NCI-H2081 treated with DMSO at 0.1 percent for 48 hours (cell line): Measurements from ENCODE around the gene ATAD1.
"Not testable (repeated sequence)": the region's sequence is repeated elsewhere in the genome, so short reads cannot be mapped to it uniquely, and the experiment has no call there.

ENCODE experiments used
- DNase-seq: peaks from one replicate; lab custom pipeline; 2025; lab: John Stamatoyannopoulos, UW

The ATAD1 gene

DNA sequence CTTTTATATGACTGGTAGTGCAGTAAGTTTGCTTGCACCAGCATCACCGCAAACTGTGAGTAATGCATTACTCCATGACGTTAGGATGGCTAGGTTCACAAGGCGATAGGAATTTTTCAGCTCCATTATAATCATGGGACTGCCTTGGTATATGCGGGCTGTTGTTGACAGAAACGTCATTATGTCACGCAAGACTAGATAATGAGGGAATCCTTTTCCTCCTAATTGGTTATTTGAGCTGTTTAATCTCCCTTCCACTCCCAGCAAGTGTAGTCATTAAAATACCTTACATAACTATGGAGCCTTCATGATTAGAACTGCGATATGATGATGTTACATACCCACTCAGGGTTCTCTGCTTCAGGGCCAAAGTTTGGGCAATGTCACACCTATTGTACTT lies 28.0 kb upstream of the ATAD1 start:
- DNase-seq: no peak

GRCh38 chr10:87845624-87845998 lies 27.6 kb upstream of the ATAD1 start:
- no peak for DNase-seq

- DNase-seq: no peak
Observed at GRCh38 chr10:87844837-87845623, 27.0 kb upstream of the ATAD1 start.

- DNase-seq: no peak
Observed at GRCh38 chr10:87843714-87844113, 25.7 kb upstream of the ATAD1 start.

GRCh38 chr10:87842776-87843497 lies 24.9 kb upstream of the ATAD1 start:
- no peak for DNase-seq

DNA sequence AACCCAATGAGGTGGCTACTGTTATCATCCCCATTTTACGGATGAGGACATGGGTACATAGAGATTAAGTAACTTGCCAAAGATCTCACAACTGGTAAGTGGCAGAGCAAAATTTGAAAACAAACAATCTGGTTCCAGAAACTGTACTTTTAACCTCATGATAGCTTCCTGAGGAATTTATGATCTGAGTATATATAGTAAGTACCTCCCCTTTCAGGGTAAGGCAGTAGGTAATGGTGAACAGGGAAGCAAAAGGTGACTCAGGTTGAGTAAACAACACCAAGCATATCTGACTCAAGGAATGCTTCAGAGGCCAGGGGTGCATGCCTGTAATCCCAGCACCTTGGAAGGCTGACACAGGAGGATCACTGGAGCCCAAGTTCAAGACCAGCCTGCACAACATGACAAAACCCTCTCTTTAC lies 24.2 kb upstream of the ATAD1 start:
- no peak for DNase-seq

GRCh38 chr10:87841186-87841585 lies 23.2 kb upstream of the ATAD1 start:
- DNase-seq: no peak

GRCh38 chr10:87838650-87839049 lies 20.6 kb upstream of the ATAD1 start:
- no peak for DNase-seq

- DNase-seq: no peak
Observed at GRCh38 chr10:87837445-87837844, 19.4 kb upstream of the ATAD1 start.

- DNase-seq: no peak
Observed at GRCh38 chr10:87836098-87836497, 18.1 kb upstream of the ATAD1 start.

DNA sequence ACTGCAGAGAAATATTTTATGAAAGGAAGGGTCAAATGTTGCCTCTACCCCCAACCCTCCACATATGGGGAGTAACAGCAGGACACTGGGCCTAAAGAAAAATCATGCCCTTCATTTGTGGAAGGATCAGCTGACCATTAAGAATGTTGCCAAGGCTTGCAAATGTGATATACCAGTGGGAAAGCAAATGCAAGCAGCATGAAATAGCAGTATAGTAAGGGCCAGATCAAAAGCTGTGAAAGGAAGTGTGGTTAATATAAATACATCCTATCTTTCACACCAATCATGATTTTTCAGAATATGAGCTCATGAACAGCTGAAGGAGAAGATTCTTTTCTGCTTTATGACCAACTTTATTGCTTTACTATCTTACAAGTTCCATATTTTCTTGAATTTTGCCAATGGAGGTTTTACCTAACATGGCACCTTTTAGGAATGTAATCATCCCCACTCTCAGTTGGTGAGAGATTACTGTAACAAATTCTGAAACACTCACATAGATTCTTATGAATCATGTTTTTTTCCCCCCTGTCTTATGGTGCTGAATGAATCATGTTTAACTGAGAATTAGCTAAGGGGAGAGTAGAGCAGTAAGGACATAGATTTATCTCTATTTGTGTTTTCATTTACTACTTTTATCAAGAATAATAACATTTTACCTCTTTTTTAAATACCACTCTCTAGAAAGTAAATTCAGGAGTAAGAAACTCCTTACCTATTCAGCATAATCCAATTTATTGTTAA lies 12.1 kb upstream of the ATAD1 start:
- no peak for DNase-seq

DNA sequence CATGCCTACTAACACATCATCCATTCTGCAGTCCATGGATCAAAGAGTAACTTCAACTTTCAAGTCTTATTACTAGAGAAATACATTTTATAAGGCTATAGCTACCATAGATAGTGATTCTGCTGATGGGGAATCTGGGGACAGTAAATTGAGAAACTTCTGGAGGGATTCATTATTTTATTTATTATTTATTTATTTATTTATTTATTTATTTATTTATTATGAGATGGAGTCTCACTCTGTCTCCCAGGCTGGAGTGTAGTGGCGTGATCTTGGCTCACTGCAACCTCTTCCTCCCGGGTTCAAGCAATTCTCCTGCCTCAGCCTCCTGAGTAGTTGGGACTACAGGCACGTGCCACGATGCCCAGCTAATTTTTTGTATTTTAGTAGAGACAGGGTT lies 11.0 kb upstream of the ATAD1 start:
- not testable (repeated sequence) for DNase-seq

DNA sequence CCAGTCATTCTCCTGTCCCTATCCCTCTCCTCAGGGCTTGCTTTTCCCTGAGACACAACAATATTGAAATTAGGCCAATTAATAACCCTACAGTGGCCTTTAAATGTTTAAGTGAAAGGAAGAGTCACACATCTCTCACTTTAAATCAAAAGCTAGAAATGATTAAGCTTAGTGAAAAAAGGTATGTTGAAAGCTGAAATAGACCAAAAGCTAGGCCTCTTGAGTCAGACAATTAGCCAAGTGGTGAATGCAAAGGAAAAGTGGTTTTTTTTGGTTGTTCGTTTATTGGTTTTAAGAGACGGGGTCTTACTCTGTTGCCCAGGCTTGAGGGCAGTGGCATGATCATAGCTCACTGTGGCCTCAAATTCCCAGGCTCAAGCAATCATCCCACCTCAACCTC lies 9.7 kb upstream of the ATAD1 start:
- DNase-seq: no peak

DNA sequence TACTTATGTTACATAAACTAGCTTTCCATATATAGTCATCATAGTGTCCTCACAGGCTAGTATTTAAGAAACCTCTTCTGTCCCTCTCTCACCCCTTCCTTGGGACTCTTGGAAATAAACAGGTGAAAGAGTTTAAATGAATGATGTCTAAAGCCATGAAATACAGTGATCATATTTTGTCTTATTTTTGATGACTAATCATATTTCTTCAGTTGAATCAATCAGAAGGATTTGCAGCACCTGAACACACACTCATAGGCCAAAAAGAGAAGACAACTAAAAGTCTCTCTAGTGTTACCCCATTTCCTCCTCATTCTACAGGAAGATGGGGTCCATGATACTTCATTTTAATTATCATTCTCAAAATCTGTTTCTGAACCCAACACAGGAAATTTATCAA lies 8.6 kb upstream of the ATAD1 start:
- no peak for DNase-seq

GRCh38 chr10:87819289-87819585 lies 1.2 kb upstream of the ATAD1 start:
- DNase-seq: no peak

DNA sequence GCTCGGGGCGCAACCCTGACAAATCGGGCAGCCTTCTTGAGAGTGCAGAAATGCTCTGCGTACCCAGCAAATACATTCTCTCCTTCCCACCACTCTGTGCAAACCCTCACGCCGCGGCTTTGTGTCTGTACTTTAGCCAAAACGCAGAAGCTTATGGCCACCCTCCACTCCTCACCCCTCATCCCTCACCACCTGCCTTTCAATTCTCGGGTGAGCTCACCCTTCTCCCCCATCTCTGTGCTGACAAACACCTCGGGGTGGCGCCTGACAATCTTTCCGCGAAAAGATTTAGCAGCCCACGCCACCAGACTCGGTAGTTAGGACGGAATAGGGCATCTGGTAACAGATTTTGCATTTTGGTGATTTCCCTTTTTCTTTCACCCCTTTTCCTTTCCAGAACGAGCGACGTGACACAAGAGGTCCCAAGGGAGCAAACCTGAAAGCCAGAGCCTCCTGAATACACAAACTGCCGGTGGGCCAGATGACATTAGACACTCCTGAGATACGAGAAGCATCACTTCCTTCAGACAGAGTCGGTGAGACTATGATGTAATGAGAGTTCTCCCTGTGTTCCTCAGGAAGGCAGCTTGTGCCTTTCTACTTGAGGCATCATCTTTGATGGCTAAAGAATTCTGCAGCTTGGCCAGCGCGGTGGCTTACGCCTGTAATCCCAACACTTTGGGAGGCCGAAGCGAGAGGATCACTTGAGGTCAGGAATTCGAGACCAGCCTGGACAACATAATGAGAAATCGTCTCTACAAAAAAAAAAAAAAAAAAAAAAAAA lies 671 bp upstream of the ATAD1 start:
- no peak for DNase-seq

DNA sequence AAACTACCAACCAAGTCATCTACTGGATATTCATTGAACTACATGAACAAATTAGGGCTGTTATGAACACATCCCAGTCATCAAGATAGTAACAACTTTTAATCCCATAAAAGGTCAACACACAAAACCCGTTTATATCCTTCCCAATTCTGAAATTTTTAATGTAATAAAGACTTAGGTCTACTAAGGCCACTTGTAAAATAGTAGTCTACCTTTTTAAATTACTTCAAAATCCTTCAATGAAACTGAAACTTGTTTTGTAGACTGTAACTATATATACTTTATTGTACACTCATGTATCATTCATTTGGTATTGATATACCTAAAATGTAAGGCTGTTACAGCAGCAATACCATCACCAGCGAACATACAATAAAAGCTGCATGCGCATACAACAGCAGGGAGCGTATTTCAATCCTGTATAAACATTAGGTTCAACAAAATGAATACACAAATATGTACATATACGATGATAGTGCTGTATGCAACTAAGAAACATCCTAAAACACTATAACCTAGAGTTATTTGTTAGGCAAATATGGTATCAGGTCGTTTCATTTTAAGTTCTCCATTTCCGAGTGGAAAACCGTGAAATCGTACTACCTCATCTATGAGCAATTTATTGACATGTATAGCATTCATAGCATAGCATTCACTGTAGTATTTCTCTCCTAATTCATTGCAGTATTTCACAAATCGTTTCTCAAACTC lies 973 bp downstream of the ATAD1 start:
- no peak for DNase-seq

DNA sequence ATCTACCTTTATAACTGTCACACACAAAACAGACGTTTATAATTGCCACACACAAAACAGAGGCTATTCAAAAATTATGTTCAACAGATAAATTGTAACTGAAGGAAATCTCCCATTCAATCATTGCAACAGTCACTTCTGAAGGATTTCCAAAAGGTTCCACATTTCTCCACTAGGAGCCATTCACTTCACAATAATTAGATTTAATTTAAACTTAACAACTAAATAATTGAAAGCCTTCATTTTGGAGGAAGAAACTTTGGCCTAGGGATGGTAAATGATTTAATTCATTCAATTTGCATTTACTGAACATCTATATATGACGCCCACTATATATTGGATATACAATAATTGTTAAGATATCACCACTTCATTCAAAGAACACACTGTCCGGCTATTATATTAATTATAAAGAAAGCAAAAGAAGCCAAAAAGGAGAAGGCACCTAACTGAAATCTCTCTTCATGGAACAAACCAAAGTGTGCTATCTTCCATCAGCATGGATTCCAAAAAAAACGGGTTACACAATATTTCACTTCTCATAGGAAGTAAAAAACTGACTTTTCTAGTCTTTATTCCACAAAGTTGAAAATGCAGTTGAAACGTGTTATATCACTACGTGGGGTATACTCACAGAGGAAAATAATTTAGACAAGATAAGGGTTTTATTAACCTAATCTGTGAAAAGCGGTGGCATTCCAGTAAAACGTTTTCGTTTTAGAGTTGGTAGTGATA lies 1.7 kb downstream of the ATAD1 start:
- no peak for DNase-seq

DNA sequence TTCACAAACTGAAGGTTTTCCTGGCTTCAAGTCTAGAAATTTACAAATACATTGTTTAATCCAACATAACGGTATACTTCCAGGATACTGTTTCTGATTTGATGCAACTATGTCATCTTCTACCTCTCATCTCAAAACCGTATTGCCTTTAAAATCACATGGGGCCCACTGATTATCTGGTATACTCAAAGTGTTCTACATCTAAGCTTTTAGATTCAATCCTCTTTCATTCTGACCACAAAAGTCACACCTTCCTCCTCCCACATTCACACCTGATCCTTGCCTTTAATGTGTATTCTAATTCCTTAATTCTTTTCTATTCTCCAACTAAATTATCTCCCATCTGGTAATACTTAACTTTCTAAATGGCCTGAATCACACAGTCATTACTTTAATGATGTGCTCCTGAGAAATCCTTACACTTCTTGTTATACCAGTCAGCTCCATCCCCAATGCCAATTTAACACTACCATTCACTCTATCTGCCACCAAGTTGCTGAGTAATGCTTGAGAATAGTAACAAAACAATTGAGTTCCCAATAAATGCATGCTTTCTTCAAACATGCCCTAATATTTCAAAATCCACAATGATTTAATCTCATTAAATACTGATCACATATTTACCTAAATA lies 13.0 kb downstream of the ATAD1 start:
- DNase-seq: no peak

GRCh38 chr10:87803831-87804230 lies 14.2 kb downstream of the ATAD1 start:
- no peak for DNase-seq

GRCh38 chr10:87803328-87803727 lies 14.7 kb downstream of the ATAD1 start:
- no peak for DNase-seq
